RWPE2 (cell line): ENCODE results near the gene ZNF337.

Experiments used
- ATAC-seq: fragments of 200-7000 bp; cut with Tn5 transposase; 3 replicates; pipeline ENCODE4 v1.9.1; 2021; ENCODE audit warnings: low read depth
- DNase-seq: peaks from one replicate; pipeline ENCODE4 v3.0.0-alpha.2; 2020; ENCODE audit warnings: low spot score
- H3K27ac ChIP-seq: fragments of 450-650 bp; 2 replicates; pipeline ENCODE4 v1.5.1; 2017; ENCODE audit warnings: mild to moderate bottlenecking; ENCODE audit not compliant: poor library complexity, severe bottlenecking
- H3K27me3 ChIP-seq: fragments of 250-450 bp; sonication (Bioruptor Pico); 2 replicates; pipeline ENCODE4 v1.5.1; 2021; ENCODE audit warnings: mild to moderate bottlenecking, moderate library complexity; ENCODE audit not compliant: insufficient read depth, poor library complexity, severe bottlenecking
- H3K36me3 ChIP-seq: fragments of 250-450 bp; sonication (Bioruptor Pico); 2 replicates; pipeline ENCODE4 v1.5.1; 2020; ENCODE audit warnings: low read depth, mild to moderate bottlenecking, moderate library complexity
- H3K4me1 ChIP-seq: fragments of 250-450 bp; sonication (Bioruptor Pico); 2 replicates; pipeline ENCODE4 v1.5.1; 2021; ENCODE audit warnings: mild to moderate bottlenecking, moderate library complexity; ENCODE audit not compliant: insufficient read depth, poor library complexity, severe bottlenecking
- H3K4me3 ChIP-seq: fragments of 250-450 bp; sonication (Bioruptor Pico); 2 replicates; pipeline ENCODE4 v1.5.1; 2021; ENCODE audit warnings: mild to moderate bottlenecking, moderate library complexity; ENCODE audit not compliant: severe bottlenecking
- H3K9me3 ChIP-seq: fragments of 250-450 bp; sonication (Bioruptor Pico); 2 replicates; pipeline ENCODE4 v1.5.1; 2021; ENCODE audit warnings: mild to moderate bottlenecking, moderate library complexity; ENCODE audit not compliant: severe bottlenecking
- TF ChIP-seq, protein P1 (sequence below): fragments of 450-650 bp; IDR thresholded peaks from one replicate; pipeline ENCODE4 v1.5.1; 2017; ENCODE audit warnings: mild to moderate bottlenecking, moderate library complexity; ENCODE audit not compliant: poor library complexity, severe bottlenecking

ZNF337 gene

GRCh38 chr20:25695532-25696370 is 902 bp downstream of the ZNF337 start:
- TF ChIP-seq, protein P1, sequence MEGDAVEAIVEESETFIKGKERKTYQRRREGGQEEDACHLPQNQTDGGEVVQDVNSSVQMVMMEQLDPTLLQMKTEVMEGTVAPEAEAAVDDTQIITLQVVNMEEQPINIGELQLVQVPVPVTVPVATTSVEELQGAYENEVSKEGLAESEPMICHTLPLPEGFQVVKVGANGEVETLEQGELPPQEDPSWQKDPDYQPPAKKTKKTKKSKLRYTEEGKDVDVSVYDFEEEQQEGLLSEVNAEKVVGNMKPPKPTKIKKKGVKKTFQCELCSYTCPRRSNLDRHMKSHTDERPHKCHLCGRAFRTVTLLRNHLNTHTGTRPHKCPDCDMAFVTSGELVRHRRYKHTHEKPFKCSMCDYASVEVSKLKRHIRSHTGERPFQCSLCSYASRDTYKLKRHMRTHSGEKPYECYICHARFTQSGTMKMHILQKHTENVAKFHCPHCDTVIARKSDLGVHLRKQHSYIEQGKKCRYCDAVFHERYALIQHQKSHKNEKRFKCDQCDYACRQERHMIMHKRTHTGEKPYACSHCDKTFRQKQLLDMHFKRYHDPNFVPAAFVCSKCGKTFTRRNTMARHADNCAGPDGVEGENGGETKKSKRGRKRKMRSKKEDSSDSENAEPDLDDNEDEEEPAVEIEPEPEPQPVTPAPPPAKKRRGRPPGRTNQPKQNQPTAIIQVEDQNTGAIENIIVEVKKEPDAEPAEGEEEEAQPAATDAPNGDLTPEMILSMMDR, result no peak
- Histone ChIP-seq H3K4me1 (peaks cover 11% of the 10 kb centered on the region), H3K9me3 (peaks cover 2% of the 10 kb centered on the region), H3K27ac (peak overlapping the region; percentile 65), H3K27me3 (no peaks in the 10 kb centered on the region), H3K36me3 (peaks cover 28% of the 10 kb centered on the region), H3K4me3 (peak overlapping the region; percentile 59)
- ATAC-seq (0 out of 3 replicates have a peak, but pooled peaks have one; percentile 2), DNase-seq (no peak)

- Histone ChIP-seq H3K4me1 (peaks cover 5% of the 10 kb centered on the region), H3K9me3 (no peaks in the 10 kb centered on the region), H3K27me3 (no peaks in the 10 kb centered on the region), H3K27ac (no peak overlapping the region), H3K4me3 (no peak overlapping the region), H3K36me3 (peaks cover 28% of the 10 kb centered on the region)
- TF ChIP-seq, protein P1, result no peak
- ATAC-seq, result no peak
- DNase-seq, result no peak
Observed at GRCh38 chr20:25692499-25692898, 4.2 kb downstream of the ZNF337 start.

DNA sequence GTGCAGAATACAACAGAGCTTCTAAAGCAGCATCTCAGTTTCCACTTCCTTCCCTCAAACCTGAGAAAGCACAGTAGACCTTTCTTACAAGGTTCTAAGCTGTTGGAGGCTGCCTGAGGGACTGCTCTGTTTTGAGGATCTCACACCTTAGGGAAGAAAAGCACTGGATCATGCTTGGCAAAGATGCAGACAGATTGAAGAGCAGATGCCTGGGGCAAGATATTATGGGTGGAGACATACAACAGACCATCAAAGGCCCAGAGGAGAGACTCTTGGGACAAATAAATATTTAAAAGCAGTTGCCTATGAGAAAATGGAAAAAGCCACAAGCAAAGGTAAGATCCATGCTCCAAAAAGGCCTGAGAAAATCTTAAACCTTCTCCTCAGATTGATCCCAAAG is 6.2 kb downstream of the ZNF337 start:
- DNase-seq, result no peak
- Histone ChIP-seq H3K27ac (no peak overlapping the region), H3K9me3 (no peaks in the 10 kb centered on the region), H3K27me3 (no peaks in the 10 kb centered on the region), H3K4me1 (peaks cover 3% of the 10 kb centered on the region), H3K4me3 (no peak overlapping the region), H3K36me3 (peaks cover 40% of the 10 kb centered on the region)
- ATAC-seq, result no peak
- TF ChIP-seq, protein P1, result no peak

GRCh38 chr20:25686081-25687067 is 10.3 kb downstream of the ZNF337 start:
- no peaks in the 10 kb centered on the region for H3K27me3 ChIP-seq
- DNase-seq (no peak), ATAC-seq (peak; percentile 21; the same call in 2 of the 3 replicates)
- no peak overlapping the region for H3K27ac ChIP-seq
- peaks cover 46% of the 10 kb centered on the region for H3K36me3 ChIP-seq
- no peaks in the 10 kb centered on the region for H3K9me3 ChIP-seq
- TF ChIP-seq, protein P1, result no peak
- no peak overlapping the region for H3K4me3 ChIP-seq
- no peaks in the 10 kb centered on the region for H3K4me1 ChIP-seq
